ENCODE data around the gene TGFBR2.

TGFBR2 gene

GRCh38 chr3:30634761-30635735, 28.6 kb downstream of the TGFBR2 start:
- TF ChIP-seq YY1 (IDR thresholded peaks at IDR 0.05; ENCODE audit: low read depth) (no peak), TEAD4 (IDR thresholded peaks at IDR 0.05) (no peak), CEBPB (IDR thresholded peaks at IDR 0.05) (no peak), ZBTB7A (IDR thresholded peaks at IDR 0.05; ENCODE audit: low read depth) (no peak), EGR1 (IDR thresholded peaks at IDR 0.05) (no peak), USF1 (IDR thresholded peaks at IDR 0.05) (no peak), TCF12 (IDR thresholded peaks at IDR 0.05; ENCODE audit: low read depth) (no peak), REST (IDR thresholded peaks at IDR 0.05; ENCODE audit: low read depth) (no peak), CREB1 (IDR thresholded peaks at IDR 0.05; ENCODE audit: low read depth) (no peak), FOXM1 (IDR thresholded peaks at IDR 0.05; ENCODE audit: borderline replicate concordance, low read depth) (no peak), TAF1 (IDR thresholded peaks at IDR 0.05; ENCODE audit: low read depth) (no peak), MAX (IDR thresholded peaks at IDR 0.05) (no peak), NFIC (IDR thresholded peaks at IDR 0.05) (no peak), RAD21 (IDR thresholded peaks at IDR 0.05; ENCODE audit: low read depth) (no peak)

GRCh38 chr3:30637310-30638219, 31.2 kb downstream of the TGFBR2 start:
- TF ChIP-seq TEAD4 (IDR thresholded peaks at IDR 0.05) (no peak), YY1 (IDR thresholded peaks at IDR 0.05; ENCODE audit: low read depth) (no peak), ZBTB7A (IDR thresholded peaks at IDR 0.05; ENCODE audit: low read depth) (no peak), CREB1 (IDR thresholded peaks at IDR 0.05; ENCODE audit: low read depth) (no peak)

GRCh38 chr3:30638685-30639412, 32.4 kb downstream of the TGFBR2 start:
- TF ChIP-seq TCF12 (IDR thresholded peaks at IDR 0.05; ENCODE audit: low read depth) (no peak), TEAD4 (IDR thresholded peaks at IDR 0.05) (no peak), RAD21 (IDR thresholded peaks at IDR 0.05; ENCODE audit: low read depth) (no peak), USF1 (IDR thresholded peaks at IDR 0.05) (no peak), EP300 (IDR thresholded peaks at IDR 0.05; ENCODE audit: borderline replicate concordance) (no peak), ZBTB7A (IDR thresholded peaks at IDR 0.05; ENCODE audit: low read depth) (no peak), YY1 (IDR thresholded peaks at IDR 0.05; ENCODE audit: low read depth) (no peak), CEBPB (IDR thresholded peaks at IDR 0.05) (no peak), TAF1 (IDR thresholded peaks at IDR 0.05; ENCODE audit: low read depth) (no peak), CREB1 (IDR thresholded peaks at IDR 0.05; ENCODE audit: low read depth) (no peak), NFIC (IDR thresholded peaks at IDR 0.05) (no peak)

- TF ChIP-seq MAX (IDR thresholded peaks at IDR 0.05) (no peak), REST (IDR thresholded peaks at IDR 0.05; ENCODE audit: low read depth) (no peak), CREB1 (IDR thresholded peaks at IDR 0.05; ENCODE audit: low read depth) (no peak), FOXM1 (IDR thresholded peaks at IDR 0.05; ENCODE audit: borderline replicate concordance, low read depth) (no peak), EP300 (IDR thresholded peaks at IDR 0.05; ENCODE audit: borderline replicate concordance) (no peak), YY1 (IDR thresholded peaks at IDR 0.05; ENCODE audit: low read depth) (no peak), CEBPB (IDR thresholded peaks at IDR 0.05) (no peak), TAF1 (IDR thresholded peaks at IDR 0.05; ENCODE audit: low read depth) (no peak), ZBTB7A (IDR thresholded peaks at IDR 0.05; ENCODE audit: low read depth) (no peak), NFIC (IDR thresholded peaks at IDR 0.05) (no peak), RAD21 (IDR thresholded peaks at IDR 0.05; ENCODE audit: low read depth) (no peak), TEAD4 (IDR thresholded peaks at IDR 0.05) (no peak), TCF12 (IDR thresholded peaks at IDR 0.05; ENCODE audit: low read depth) (no peak), USF1 (IDR thresholded peaks at IDR 0.05) (no peak), EGR1 (IDR thresholded peaks at IDR 0.05) (no peak)
Measured at GRCh38 chr3:30639937-30640336, 33.5 kb downstream of the TGFBR2 start.
